GM19023 (cell line): ENCODE results near the gene SPINT2.

Experiments used
- ATAC-seq: cut with Tn5 transposase; IDR thresholded peaks from one replicate; pipeline ENCODE4 v1.9.1; 2021; ENCODE audit warnings: mild to moderate bottlenecking, moderate library complexity; ENCODE audit not compliant: unreplicated experiment

Gene SPINT2

GRCh38 chr19:38291855-38292254, 27.5 kb downstream of the SPINT2 start:
- no peak for ATAC-seq

GRCh38 chr19:38293281-38293680, 28.9 kb downstream of the SPINT2 start:
- no peak for ATAC-seq

DNA sequence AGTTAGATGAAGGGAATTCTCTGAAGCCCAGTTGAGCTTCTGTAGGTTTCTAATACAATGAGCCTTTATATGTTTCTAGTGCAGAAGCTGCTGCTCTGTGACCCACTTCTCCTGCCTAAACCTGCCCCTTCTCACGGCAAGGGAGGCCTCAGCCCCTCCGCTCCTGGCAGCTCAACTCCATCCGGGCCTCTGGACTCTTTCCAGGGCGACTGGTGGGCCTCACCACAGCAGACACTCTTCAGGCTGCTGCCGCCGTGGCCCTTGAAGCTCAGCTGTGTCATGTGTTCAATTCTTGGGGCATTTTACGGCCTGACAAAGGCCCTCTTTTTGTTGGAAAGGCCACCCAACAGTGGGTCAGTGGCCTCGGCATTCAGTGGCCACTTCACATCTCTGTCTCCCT, 29.7 kb downstream of the SPINT2 start:
- no peak for ATAC-seq

DNA sequence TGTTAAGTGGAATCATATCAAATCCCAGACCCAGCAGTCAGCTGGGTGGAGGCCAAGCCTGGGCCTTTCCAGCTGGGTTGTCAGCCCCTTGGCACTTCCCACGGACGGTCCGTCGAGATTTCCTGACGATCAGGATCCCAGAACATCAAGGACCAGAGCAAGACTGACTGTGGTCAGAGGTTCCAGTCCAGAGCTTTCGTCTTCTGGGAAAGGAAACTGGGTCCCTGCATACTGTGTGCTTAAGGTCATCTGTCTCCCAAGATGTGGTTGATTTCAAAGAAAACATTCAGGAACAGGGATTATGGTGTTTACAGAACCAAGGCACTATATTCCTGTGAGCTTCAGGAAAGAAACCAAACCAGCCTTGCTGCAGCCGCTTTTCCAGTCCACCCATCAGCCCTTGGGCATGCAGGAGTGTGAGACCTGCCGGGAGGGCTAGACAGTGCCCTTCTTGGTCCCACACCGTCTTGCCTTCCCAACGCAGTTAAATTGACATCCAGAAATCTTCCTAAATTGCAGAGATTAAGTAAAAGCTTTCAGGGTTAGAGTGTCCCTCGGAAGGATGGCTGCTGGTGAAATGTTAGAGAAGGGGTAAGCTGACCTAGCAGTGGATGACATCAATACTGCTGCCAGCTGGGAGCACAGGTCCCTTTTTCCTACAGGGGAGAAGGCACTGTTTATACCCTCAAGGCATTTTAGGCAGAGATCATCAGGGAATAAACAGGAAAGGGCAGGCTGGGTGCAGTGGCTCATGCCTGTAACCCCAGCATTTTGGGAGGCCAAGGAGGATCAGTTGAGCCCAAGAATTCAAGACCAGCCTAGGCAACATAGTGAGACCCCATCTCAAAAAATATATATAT, 34.7 kb downstream of the SPINT2 start:
- no peak for ATAC-seq

DNA sequence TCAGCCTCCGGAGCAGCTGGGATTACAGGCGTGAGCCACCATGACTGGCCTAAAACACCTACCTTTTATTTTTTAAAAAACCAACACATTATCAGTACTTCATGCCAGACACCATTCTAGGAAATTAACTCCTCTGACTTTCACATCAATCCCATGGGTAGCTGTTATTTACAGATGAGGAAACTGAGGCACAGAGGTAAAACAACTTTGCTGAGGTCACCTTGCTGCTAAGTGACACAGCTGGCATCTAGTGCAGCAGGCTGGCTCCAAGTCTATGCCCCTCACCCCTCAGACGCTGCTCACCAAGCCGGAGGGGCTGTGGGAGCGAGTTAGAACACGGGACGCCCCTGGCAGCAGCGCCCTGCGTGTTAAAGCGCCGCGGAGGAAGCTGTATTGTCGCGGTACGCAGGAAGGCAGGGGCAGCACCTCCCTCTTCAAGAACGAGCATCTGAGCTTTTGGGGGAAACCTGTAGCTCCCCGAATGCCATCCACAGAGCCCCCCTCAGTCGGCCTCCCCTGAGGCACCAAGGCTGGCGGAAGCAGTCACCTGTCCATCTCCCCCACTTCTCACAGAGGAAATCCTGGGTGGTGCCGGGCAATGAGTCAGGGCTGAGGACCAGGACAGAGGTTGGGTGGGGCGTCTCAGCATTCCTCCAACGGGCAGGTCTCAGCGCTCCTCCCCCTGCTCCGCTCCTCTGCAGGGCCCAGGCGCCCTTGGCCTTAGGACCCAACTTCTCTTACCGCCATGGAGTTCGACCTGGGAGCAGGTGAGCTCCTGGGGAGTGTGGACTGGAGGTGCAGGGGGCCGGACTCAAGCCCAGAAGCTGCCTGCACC, 39.4 kb downstream of the SPINT2 start, which contains the start of gene C19orf33:
C19orf33 (plus strand) TSS at position 735 of the 835 bp plus-strand sequence; CDS start at position 746, 11 bp downstream.
- ATAC-seq: no peak

DNA sequence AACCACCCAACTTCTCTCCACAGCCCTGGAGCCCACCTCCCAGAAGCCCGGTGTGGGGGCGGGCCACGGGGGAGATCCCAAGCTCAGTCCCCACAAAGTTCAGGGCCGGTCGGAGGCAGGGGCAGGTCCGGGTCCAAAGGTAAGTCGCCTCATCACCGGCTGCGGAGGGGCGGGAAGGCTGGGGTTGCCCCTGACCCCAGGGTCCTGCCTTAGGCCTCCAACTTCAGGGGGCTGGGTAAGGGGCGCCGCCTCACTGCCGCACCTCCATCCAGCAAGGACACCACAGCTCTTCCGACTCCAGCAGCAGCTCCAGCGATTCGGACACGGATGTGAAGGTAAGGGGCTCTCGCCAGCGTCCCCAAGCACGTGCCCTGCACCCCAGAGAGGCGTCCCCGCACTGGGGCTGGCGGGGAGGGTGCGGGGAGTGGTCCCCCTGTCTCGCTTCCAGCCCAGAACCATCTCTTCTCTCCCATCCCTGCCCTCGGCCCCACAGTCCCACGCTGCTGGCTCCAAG, 40.0 kb downstream of the SPINT2 start:
- no peak for ATAC-seq

- ATAC-seq: no peak
Measured at GRCh38 chr19:38304866-38305429, 40.6 kb downstream of the SPINT2 start.

DNA sequence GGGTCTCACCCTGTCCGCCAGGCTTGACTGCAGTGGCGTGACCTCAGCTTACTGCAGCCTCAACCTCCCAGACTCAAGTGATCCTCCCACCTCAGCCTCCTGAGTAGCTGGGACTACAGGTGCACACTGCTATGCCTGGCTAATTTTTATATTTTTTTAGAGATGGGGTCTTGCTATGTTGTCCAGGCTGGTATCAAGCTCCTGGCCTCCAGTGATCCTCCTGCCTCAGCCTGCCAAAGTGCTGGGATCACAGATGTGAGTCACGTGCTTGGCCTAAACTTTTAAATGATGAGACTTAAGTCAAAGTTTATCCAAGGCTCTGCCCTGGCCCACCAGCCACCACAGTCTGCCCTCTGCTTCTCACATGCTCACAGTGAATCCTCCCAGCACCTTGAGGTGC, 41.9 kb downstream of the SPINT2 start:
- no peak for ATAC-seq

DNA sequence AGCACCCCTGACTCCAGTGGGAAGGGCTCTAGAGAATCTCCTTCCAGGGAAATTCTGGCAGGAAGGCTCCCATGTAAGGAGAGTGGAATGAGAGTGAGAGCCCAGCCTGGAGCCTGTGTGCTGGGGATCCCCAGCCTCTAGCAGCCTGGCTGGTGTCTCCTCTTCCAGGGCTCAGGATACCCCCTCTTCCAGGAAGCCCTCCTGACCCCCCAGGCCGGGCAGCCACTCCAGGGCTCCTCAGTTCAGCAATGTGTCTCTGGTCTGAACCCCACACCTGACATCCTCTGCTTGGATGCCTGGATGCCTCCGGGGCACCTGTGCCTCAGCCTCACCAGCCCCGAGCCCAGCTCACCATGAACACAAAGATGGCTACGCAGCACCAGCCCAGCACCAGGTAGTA, 42.7 kb downstream of the SPINT2 start:
- no peak for ATAC-seq

GRCh38 chr19:38307597-38307996, 43.2 kb downstream of the SPINT2 start:
- ATAC-seq: no peak

DNA sequence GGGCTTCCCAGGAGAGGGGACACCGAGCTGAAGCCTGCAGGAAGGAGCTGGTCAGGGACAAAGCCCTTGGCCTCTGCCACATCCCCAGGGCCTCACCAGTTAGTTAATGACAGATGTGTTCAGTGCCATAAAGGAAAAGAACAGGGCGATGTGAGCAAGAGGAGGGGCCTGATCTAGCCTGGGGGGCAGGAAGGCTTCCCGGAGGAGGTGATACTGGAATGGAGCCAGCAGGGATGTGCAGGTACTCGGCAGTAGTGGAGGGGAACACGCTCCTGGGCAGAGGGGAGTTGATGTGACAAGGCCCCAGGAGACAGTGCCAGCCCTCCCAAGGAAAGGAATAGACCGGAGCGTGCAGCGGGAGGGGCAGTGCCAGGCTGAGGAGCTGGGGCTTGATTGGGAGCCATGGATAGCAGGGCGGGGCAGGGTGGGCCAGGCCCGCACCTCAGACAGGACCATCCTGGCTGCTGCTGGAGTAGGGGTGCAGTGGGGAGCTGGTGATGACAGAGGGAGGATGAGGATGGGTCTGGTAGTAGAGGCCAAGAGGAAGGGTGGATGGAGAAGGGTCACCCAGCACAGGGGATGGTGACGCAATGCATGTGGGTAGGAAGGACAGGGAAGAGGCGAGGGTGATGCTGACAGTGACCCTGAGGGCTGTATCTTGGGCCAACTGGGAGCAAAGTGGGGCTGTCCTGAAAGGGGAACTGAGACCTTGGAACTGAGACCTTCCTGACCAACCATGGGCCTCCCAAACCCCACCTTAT, 43.8 kb downstream of the SPINT2 start:
- ATAC-seq: no peak

GRCh38 chr19:38308926-38309614, 44.7 kb downstream of the SPINT2 start:
- ATAC-seq: no peak

- ATAC-seq: no peak
Measured at GRCh38 chr19:38309615-38310278, 45.4 kb downstream of the SPINT2 start.

DNA sequence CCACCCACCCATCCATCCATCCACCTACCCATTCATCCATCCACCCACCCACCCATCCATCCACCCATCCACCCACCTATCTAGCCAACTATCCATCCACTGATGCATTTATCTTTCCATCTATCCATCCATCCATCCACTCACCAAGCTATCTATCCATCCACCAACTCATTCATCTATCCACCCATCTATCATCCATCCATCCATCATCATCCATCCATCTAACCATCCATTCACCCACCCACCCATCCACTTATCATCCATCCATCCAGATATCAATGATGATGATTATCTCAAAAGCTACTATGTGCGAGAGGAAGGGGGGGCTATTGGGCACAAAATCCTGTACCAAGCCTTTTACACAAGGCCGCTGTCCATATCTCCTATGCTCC, 45.9 kb downstream of the SPINT2 start:
- no peak for ATAC-seq

DNA sequence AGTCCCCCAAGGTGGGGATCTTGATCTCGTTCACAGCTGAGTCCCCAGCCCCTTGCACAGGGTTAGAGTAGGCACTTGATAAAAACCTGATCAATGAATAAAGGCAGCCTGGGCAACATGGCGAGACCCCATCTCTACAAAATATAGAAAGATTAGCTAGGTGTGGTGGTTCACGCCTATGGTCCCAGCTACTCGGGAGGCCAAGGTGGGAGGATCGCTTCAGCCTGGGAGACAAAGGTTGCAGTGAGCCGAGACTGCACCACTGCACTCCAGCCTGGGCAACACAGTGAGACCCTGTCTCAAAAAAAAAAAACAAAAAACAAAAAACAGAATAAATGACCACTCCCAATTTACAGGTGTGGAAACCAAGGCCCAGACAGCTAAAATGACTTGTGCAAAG, 46.6 kb downstream of the SPINT2 start:
- ATAC-seq: no peak

DNA sequence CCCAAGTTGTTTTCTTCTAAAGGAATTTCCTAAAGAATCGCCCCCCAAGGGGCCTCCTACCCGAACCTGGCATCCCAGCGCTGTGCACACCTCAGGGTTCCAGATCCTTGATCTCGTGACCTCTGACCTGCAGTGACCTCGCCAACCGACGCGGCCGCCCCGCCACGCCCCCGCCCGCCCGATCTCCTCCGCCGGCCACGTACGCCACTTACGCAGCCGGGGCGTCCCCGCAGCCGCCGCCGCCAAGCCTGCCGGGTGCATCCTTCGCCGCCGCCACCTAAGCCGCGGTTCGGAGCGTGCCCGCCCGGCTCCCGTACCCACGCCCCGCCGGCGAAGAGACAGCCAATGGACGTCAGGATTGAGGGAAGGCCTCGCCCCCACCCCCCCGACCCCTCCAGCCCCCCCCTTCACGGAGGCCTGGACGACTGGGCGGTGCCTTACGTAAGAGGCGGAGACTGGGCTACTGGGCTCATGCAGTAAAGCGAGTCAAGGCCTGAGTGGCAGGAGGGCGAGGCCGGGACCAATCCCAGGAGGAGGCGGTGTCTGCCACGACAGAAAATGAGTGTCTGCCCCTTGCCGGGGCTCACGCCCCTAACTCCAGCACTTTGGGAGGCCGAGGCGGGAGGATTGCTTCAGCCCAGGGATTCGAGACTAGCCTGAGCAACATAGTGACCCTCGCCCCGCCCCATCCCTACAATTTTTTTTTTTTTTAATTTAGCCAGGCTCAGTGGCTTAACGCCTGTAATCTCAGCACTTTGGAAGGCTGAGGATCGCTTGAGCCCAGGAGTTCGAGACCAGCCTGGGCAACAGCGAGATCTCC, 51.5 kb downstream of the SPINT2 start, which contains the start of gene YIF1B:
YIF1B (minus strand) TSS at position 291 of the 820 bp plus-strand sequence; CDS start at position 261, 30 bp downstream.
- peak; percentile 86 for ATAC-seq

GRCh38 chr19:38316477-38317067, 52.2 kb downstream of the SPINT2 start:
- no peak for ATAC-seq

- ATAC-seq: no peak
Measured at GRCh38 chr19:38317104-38317612, 52.8 kb downstream of the SPINT2 start.
